GM12892 (cell line): Measurements from ENCODE around the gene CAMP.
"Not testable (repeated sequence)": the region's sequence is repeated elsewhere in the genome, so short reads cannot be mapped to it uniquely, and the experiment has no call there.

ENCODE experiments used
- DNase-seq: peaks from one replicate; pipeline ENCODE4 v3.0.0; 2011; ENCODE audit not compliant: insufficient read length
- FAIRE-seq: peaks from 2 replicates; lab custom pipeline; 2011; peaks lifted over from hg19 to GRCh38; lab: Jason Lieb, UNC
- POLR2A ChIP-seq: IDR thresholded peaks from 2 replicates; pipeline ENCODE4 v1.6.1; 2011; ENCODE audit warnings: low read depth, low read length, control low read depth
- POLR2AphosphoS5 ChIP-seq: IDR thresholded peaks from 2 replicates; pipeline ENCODE4 v1.6.1; 2011; ENCODE audit warnings: low read depth, low read length, control low read depth
- TAF1 ChIP-seq: IDR thresholded peaks from 2 replicates; pipeline ENCODE4 v1.6.1; 2011; ENCODE audit warnings: low read depth, mild to moderate bottlenecking, control low read depth, low read length, borderline replicate concordance

CAMP gene

DNA sequence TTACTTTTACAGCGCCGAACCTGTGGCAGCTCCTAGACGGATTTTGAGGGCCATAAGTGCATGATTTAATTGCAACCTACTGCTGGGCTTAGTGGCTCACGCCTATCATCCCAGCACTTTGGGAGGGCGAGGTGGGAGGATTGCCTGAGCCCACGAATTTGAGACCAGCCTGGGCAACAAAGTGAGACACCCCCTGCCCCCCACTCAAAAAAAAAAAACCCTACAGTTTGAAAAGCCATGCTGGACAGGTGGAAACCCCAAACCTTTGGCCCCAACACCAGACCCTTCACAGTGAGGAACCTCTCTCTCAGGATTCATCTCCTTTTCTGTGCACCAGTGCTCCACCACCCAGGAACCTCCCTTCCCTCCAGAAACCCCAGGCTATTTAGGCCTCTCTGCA lies 34.0 kb upstream of the CAMP start:
- TF ChIP-seq POLR2A = no peak
- TF ChIP-seq TAF1 = no peak
- no peak for TF ChIP-seq POLR2AphosphoS5
- DNase-seq (no peak), FAIRE-seq (peak; percentile 21)

DNA sequence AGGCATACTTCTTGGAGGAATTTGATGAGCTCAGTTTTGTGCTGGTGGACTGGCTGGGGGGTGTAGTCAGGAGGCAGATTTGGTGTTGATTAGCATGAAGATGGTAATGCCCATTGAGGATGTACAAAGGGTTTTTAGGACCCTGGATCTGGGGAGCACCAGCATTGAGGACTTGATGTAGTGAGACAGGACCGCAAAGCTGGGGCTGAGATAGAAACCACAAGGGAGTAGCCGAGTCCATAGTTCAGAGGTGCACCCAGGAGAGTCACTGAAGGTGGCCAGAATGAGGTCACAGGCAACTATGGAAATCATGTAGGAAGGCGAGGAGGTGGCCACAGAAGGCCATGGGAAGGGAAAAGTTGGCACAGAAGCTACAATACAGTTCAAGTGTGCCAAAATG lies 32.4 kb upstream of the CAMP start:
- TF ChIP-seq POLR2AphosphoS5 (no peak), POLR2A (no peak), TAF1 (no peak)
- FAIRE-seq (no peak), DNase-seq (no peak)

- FAIRE-seq (peak; percentile 70), DNase-seq (no peak)
- TF ChIP-seq TAF1 (no peak), POLR2A (no peak), POLR2AphosphoS5 (no peak)
These were observed 28.7 kb upstream of the CAMP start for GRCh38 chr3:48194446-48195071.

- TF ChIP-seq POLR2A (no peak), TAF1 (no peak), POLR2AphosphoS5 (no peak)
- FAIRE-seq (no peak), DNase-seq (no peak)
These were observed 26.7 kb upstream of the CAMP start for GRCh38 chr3:48196611-48197010.

GRCh38 chr3:48199117-48199516 lies 24.2 kb upstream of the CAMP start:
- no peak for DNase-seq
- TF ChIP-seq TAF1 (no peak), POLR2A (no peak), POLR2AphosphoS5 (no peak)
- FAIRE-seq = no peak

DNA sequence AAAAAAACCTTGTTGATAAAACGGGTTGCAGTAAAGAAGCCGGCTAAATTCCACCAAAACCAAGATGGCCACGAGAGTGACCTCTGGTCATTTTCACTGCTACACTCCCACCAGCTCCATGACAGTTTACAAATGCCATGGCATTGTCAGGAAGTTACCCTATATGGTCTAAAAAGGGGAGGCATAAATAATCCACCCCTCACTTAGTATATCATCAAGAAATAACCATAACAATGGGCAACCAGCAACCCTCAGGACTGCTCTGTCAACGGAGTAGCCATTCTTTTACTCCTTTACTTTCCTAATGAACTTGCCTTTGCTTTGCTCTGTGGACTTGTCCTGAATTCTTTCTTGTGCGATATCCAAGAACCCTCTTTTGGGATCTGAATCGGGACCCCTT lies 20.7 kb upstream of the CAMP start:
- DNase-seq (no peak), FAIRE-seq (no peak)
- TF ChIP-seq POLR2AphosphoS5 = no peak
- no peak for TF ChIP-seq POLR2A
- no peak for TF ChIP-seq TAF1

- FAIRE-seq = no peak
- TF ChIP-seq POLR2AphosphoS5 (no peak), TAF1 (no peak), POLR2A (no peak)
- no peak for DNase-seq
These were observed 15.2 kb upstream of the CAMP start for GRCh38 chr3:48208076-48208475.

- DNase-seq (no peak), FAIRE-seq (no peak)
- TF ChIP-seq POLR2AphosphoS5 (no peak), TAF1 (no peak), POLR2A (no peak)
These were observed 13.8 kb upstream of the CAMP start for GRCh38 chr3:48209445-48209844.

DNA sequence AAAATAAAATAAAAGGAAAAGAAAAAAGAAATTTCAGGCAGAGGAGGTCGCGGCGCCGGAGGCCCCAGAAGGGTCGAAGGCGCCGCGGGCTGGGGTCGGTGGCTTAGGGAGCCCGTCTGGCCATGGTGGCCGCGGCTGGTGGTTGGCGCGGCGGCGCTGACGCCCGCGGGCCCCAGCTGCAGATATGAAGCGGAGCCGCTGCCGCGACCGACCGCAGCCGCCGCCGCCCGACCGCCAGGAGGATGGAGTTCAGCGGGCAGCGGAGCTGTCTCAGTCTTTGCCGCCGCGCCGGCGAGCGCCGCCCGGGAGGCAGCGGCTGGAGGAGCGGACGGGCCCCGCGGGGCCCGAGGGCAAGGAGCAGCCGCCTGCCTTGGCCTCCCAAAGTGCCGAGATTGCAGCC lies 12.8 kb upstream of the CAMP start:
- not testable (repeated sequence) for FAIRE-seq

GRCh38 chr3:48211776-48212175 lies 11.5 kb upstream of the CAMP start:
- DNase-seq, FAIRE-seq: not testable (repeated sequence)

More for the DNA sequence above, 12.8 kb upstream of the CAMP start:
- DNase-seq = not testable (repeated sequence)

GRCh38 chr3:48214225-48214624 lies 9.1 kb upstream of the CAMP start:
- TF ChIP-seq POLR2AphosphoS5 = no peak
- FAIRE-seq (no peak), DNase-seq (no peak)

- DNase-seq (no peak), FAIRE-seq (no peak)
- TF ChIP-seq POLR2AphosphoS5 = no peak
- TF ChIP-seq TAF1 = no peak
- no peak for TF ChIP-seq POLR2A
These were observed 8.3 kb upstream of the CAMP start for GRCh38 chr3:48215019-48215418.

DNA sequence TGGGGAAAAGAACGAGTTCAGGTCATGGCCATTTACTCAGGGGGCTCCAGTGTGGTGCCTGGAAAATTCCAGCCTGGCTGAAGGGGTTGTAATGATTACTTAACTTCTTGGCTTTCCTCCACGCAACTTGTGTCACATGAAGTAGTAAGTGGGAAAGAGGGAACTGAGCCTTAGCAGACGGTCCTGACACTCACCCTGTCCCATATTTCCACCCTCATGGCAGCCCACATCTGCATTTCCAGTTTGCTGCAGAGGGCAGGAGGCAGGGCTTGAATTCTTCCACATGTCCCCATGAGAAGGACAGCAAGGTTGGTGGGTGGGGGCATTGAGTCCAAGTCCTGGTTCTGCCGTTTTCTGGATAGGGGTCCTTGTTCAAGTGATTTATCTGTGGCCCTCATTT lies 7.8 kb upstream of the CAMP start:
- DNase-seq (no peak), FAIRE-seq (no peak)
- no peak for TF ChIP-seq TAF1
- no peak for TF ChIP-seq POLR2A

GRCh38 chr3:48215876-48216275 lies 7.4 kb upstream of the CAMP start:
- TF ChIP-seq POLR2A (no peak), TAF1 (no peak), POLR2AphosphoS5 (no peak)
- FAIRE-seq = no peak
- DNase-seq = no peak
